GM19043 (cell line): Measurements from ENCODE around the gene FAM53A.
"Not testable (repeated sequence)": the region's sequence is repeated elsewhere in the genome, so short reads cannot be mapped to it uniquely, and the experiment has no call there.

Experiments used
- ATAC-seq: cut with Tn5 transposase; IDR thresholded peaks from one replicate; pipeline ENCODE4 v1.9.1; 2021; ENCODE audit warnings: low read depth; ENCODE audit not compliant: unreplicated experiment

FAM53A gene

DNA sequence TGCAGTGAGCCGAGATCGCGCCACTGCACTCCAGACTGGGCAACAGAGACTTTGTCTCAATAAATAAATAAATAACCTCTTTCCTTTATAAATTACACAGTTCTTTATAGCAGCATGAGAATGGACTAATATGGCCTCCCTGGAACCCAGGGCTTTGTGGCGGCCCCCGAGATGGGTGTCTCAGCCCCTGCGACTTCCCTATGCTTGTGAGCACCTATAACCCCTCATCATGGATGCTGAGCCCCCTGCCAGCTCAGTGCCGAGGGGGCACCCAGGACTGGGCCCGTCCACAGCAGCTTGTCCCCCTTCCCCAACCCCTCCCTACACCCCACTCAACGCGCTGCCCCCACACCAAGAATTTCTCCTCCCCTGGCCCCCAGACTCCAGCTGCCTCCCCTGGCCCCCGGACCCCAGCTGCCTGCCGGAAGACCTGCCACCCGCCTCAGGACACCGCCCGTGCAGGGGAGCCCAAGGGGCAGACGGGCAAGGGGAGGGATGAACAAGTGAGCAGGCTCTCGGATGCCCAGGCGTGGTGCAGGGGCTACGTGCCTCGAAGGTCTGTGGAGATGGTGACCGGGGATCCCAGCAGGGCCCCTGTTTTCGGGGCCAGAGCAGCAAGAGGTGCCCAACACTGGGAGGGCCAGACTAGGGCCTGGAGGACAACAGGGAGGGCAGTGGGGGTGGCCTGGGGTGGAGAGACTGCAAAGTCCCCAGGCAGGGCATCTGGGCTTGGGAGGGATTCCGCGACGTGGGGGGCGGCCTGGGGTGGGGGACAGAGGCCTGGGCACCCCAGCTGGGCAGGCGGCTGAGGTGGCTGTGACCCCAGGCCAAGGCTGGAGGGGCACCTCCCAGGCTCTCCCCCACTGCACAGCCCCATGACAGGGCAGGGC, 74.0 kb downstream of the FAM53A start:
- ATAC-seq = no peak

- no peak for ATAC-seq
These were observed 75.2 kb downstream of the FAM53A start for GRCh38 chr4:1608821-1609500.

- ATAC-seq = no peak
These were observed 75.8 kb downstream of the FAM53A start for GRCh38 chr4:1608196-1608820.

DNA sequence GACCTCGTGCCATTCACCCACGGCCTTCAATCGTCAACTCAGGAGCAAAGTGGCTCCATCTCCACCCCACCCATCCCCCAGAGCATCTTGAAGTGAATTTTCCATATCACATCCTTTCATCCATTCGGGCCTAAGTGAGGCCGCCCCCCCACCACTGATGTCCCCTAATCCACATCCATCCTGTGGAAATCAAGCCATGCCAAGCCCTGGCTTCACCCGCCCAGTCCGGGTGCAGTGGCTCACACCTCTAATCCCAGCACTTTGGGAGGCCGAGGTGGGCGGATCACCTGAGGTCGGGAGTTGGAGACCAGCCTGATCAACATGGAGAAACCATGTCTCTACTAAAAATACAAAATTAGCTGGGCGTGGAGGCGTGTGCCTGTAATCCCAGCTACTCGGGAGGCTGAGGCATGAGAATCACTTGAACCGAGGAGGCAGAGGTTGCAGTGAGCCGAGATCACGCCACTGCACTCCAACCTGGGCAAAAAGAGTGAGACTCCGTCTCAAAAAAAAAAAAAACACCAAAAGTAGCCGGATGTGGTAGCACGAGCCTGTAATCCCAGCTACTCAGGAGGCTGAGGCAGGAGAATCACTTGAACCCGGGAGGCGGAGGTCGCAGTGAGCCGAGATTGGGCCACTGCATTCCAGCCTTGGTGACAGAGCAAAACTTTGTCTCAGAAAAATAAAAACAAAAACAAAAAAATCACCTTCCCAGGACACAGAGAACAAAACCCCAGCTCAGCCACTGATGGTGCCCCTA, 76.5 kb downstream of the FAM53A start:
- ATAC-seq = not testable (repeated sequence)

GRCh38 chr4:1604706-1605205, 79.4 kb downstream of the FAM53A start:
- no peak for ATAC-seq

- ATAC-seq = no peak
These were observed 79.9 kb downstream of the FAM53A start for GRCh38 chr4:1604181-1604705.

DNA sequence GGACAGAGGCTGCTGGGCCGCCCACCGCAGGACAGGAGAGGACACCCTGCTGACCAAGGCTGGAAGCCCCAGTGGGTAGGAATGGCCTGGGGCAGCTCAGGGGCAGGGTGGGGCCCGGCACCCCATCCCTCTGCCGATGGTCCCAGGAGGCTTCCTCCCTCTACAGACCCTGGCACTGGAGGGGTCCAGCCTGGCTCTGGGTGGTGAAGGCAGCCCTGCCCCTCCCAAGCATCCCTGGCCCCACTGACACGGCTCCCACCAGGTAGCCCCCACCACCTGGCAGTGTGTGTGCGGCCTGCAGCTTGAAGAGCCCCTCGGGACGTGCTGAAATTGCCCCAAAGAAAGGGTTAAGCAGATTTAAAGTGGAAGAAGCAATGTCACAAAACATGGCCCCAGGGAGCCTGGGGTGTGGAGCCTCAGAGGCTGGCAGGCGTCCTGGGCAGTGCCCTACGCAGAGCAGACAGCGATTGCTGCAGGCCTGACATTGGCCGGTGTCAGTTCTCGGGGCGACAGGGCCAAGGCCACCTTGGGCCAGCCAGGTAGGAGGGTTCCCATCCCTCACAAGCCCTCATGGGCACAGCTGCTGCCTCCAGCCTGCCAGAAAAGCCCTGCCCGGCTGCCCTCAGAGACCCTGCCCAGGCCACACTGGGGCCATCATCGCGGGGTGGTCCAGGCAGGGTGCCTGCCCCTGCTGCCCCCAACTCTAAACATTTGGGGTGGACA, 80.5 kb downstream of the FAM53A start:
- no peak for ATAC-seq

- ATAC-seq = no peak
These were observed 81.3 kb downstream of the FAM53A start for GRCh38 chr4:1602655-1603412.

DNA sequence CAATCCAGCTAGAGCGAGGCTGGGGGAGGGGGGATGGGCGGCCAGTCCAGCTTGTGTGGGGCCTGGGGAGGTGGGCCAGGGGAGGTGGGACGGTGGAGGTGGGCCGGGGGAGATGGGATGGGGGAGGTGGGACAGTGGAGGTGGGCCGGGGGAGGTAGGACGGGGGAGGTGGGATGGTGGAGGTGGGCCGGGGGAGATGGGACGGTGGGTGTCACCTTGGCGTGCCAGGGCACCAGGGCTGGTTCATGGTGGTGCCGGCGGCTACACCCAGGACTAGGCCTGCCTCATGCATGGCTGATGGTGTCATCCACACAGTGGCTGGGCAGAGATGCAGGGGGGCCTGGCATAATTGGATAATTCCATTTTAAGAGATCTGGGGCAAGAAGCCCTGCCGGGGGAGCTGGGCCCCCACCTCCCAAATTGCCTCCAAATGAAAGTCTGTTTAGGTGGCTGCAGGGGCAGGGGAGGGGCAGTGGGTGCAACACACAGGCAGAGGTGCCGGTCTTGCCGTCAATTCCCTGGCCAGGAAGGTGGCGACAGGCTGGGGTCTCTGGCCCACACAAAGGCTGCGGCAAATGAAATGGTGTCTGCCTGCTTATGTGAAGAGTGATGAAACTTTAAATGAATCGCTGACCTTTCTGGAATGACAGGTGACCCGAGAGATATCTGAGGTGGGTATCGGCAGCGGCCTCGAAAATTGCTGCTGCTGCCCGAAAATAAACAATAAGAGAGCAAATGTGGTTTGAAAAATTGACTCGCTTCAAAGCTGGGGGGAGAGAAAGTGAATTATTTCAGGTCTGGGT, 82.1 kb downstream of the FAM53A start:
- ATAC-seq = no peak

- ATAC-seq = no peak
These were observed 82.6 kb downstream of the FAM53A start for GRCh38 chr4:1601533-1601835.

- no peak for ATAC-seq
These were observed 83.1 kb downstream of the FAM53A start for GRCh38 chr4:1600811-1601532.

- ATAC-seq = no peak
These were observed 83.8 kb downstream of the FAM53A start for GRCh38 chr4:1600211-1600780.

GRCh38 chr4:1599491-1600210, 84.5 kb downstream of the FAM53A start:
- ATAC-seq = no peak

DNA sequence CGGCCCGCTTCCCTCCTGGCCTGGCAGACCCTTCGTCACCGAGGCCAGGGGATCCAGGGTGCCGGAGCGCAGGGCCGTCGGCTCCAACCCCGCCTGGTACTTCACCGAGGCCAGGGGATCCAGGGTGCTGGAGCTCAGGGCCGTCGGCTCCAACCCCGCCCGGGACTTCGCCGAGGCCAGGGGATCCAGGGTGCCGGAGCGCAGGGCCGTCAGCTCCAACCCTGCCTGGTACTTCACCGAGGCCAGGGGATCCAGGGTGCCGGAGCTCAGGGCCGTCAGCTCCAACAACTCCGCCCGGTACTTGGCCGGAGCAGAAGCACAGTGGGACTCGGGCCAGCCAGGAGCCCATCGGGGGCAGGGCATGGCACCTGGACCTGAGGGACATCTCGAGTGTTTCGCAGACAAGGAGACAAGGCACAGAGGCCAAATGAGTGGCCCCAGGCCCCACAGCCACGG, 85.1 kb downstream of the FAM53A start:
- no peak for ATAC-seq

GRCh38 chr4:1598206-1599025, 85.7 kb downstream of the FAM53A start:
- no peak for ATAC-seq
